GM23338 (cell line): ENCODE measurements around the gene ITGA4. TPM values are rescaled to one million over a fixed set of nuclear protein-coding genes. Genes with fewer than 3 reads are reported as not detected.

ENCODE experiments used
- ATAC-seq: fragments of 200-7000 bp; cut with Tn5 transposase; 3 replicates; pipeline ENCODE4 v1.9.1; 2020
- DNase-seq: peaks from one replicate; pipeline ENCODE4 v3.0.0-alpha.2; 2015; ENCODE audit warnings: low spot score
- H2AFZ ChIP-seq: fragments of 200-600 bp; sonication (generic); 2 replicates; pipeline ENCODE4 v1.8.0; 2016; ENCODE audit warnings: antibody characterized with exemption, mild to moderate bottlenecking, moderate library complexity
- H3F3A ChIP-seq: fragments of 200-600 bp; sonication (generic); replicated peaks from 2 replicates; pipeline ENCODE4 v1.8.0; 2017; ENCODE audit warnings: antibody characterized with exemption, mixed run types, low read depth
- H3K27ac ChIP-seq: fragments of 200-600 bp; sonication (generic); 2 replicates; pipeline ENCODE4 v1.6.1; 2016; ENCODE audit warnings: low read depth
- H3K27me3 ChIP-seq: fragments of 200-600 bp; sonication (generic); 2 replicates; pipeline ENCODE4 v1.8.0; 2016; ENCODE audit warnings: mild to moderate bottlenecking, mixed run types, moderate library complexity; ENCODE audit not compliant: insufficient read depth
- H3K36me3 ChIP-seq: fragments of 200-600 bp; sonication (generic); 2 replicates; pipeline ENCODE4 v1.8.0; 2016; ENCODE audit warnings: mild to moderate bottlenecking; ENCODE audit not compliant: insufficient read depth
- H3K4me1 ChIP-seq: fragments of 200-600 bp; sonication (generic); 2 replicates; pipeline ENCODE4 v1.8.0; 2016; ENCODE audit warnings: mild to moderate bottlenecking, moderate library complexity; ENCODE audit not compliant: insufficient read depth
- H3K4me2 ChIP-seq: fragments of 200-600 bp; sonication (generic); 2 replicates; pipeline ENCODE4 v1.7.1; 2017; ENCODE audit warnings: mixed run types
- H3K4me3 ChIP-seq: fragments of 200-600 bp; sonication (generic); 2 replicates; pipeline ENCODE4 v1.6.1; 2016; ENCODE audit warnings: mixed run types
- H3K79me2 ChIP-seq: fragments of 200-600 bp; sonication (generic); replicated peaks from 2 replicates; pipeline ENCODE4 v1.8.0; 2017; ENCODE audit warnings: mild to moderate bottlenecking; ENCODE audit not compliant: insufficient read depth
- H3K9me2 ChIP-seq: fragments of 200-600 bp; sonication (generic); 2 replicates; pipeline ENCODE4 v1.8.0; 2017; ENCODE audit not compliant: insufficient read depth
- H4K20me1 ChIP-seq: fragments of 200-600 bp; sonication (generic); replicated peaks from 2 replicates; pipeline ENCODE4 v1.8.0; 2017; ENCODE audit warnings: mild to moderate bottlenecking; ENCODE audit not compliant: insufficient read depth
- H3K27ac Mint-ChIP-seq: 2 replicates; pipeline ENCODE4 v1.8.0; 2020; ENCODE audit warnings: inconsistent platforms, mild to moderate bottlenecking, moderate library complexity, mixed read lengths
- H3K27me3 Mint-ChIP-seq: 3 replicates; pipeline ENCODE4 v1.8.0; 2022; ENCODE audit warnings: low read depth, mild to moderate bottlenecking, moderate library complexity, mixed read lengths, inconsistent platforms; ENCODE audit not compliant: insufficient read depth, poor library complexity
- H3K36me3 Mint-ChIP-seq: 3 replicates; pipeline ENCODE4 v1.8.0; 2021; ENCODE audit warnings: low read depth, mild to moderate bottlenecking, inconsistent platforms, moderate library complexity, mixed read lengths
- H3K4me1 Mint-ChIP-seq: 3 replicates; pipeline ENCODE4 v1.8.0; 2020; ENCODE audit warnings: mild to moderate bottlenecking, inconsistent platforms, mixed read lengths
- H3K4me3 Mint-ChIP-seq: 3 replicates; pipeline ENCODE4 v1.8.0; 2021; ENCODE audit warnings: moderate library complexity, mild to moderate bottlenecking, inconsistent platforms, mixed read lengths
- H3K9me3 Mint-ChIP-seq: 3 replicates; pipeline ENCODE4 v1.8.0; 2020; ENCODE audit warnings: moderate library complexity, mild to moderate bottlenecking, inconsistent platforms, mixed read lengths
- CREB1 ChIP-seq: fragments of 250-450 bp; sonication (Bioruptor Pico); IDR thresholded peaks from 2 replicates; pipeline ENCODE4 v1.5.0; 2020; ENCODE audit warnings: low read depth, mild to moderate bottlenecking, moderate library complexity
- EZH2 ChIP-seq: fragments of 200-600 bp; sonication (generic); IDR thresholded peaks from one replicate; pipeline ENCODE4 v1.8.0; 2017; ENCODE audit warnings: antibody characterized with exemption, mild to moderate bottlenecking, low read depth; ENCODE audit not compliant: unreplicated experiment
- EZH2phosphoT487 ChIP-seq: fragments of 200-600 bp; sonication (generic); IDR thresholded peaks from one replicate; pipeline ENCODE4 v1.8.1; 2018; ENCODE audit warnings: antibody characterized with exemption; ENCODE audit not compliant: unreplicated experiment
- JUNB ChIP-seq: IDR thresholded peaks from one replicate; pipeline ENCODE4 v1.6.1; 2016; ENCODE audit warnings: antibody characterized with exemption; ENCODE audit not compliant: unreplicated experiment
- NANOG ChIP-seq: IDR thresholded peaks from 2 replicates; pipeline ENCODE4 v1.6.1; 2016; ENCODE audit warnings: antibody characterized with exemption, borderline replicate concordance
- POLR2AphosphoS5 ChIP-seq: IDR thresholded peaks from 2 replicates; pipeline ENCODE4 v1.6.1; 2016; ENCODE audit warnings: antibody characterized with exemption, low read depth
- STAT1 ChIP-seq: IDR thresholded peaks from one replicate; pipeline ENCODE4 v1.6.1; 2016; ENCODE audit warnings: antibody characterized with exemption; ENCODE audit not compliant: unreplicated experiment
- ZNF114 ChIP-seq: fragments of 250-450 bp; sonication (Bioruptor Pico); IDR thresholded peaks from 2 replicates; pipeline ENCODE4 v1.5.0; 2020; ENCODE audit warnings: mild to moderate bottlenecking, moderate library complexity
- ZNF331 ChIP-seq: fragments of 250-450 bp; sonication (Bioruptor Pico); IDR thresholded peaks from 2 replicates; pipeline ENCODE4 v1.5.0; 2020; ENCODE audit warnings: low read depth, mild to moderate bottlenecking, moderate library complexity
- polyA plus RNA-seq: library from polyadenylated mRNA; unstranded; fragments of >200 nt; fragmentation: Nextera tagmentation; extraction: Ambion mirVana; gene quantifications from 2 replicates; pipeline ENCODE4 v1.2.1, GENCODE V29; 2016
- total RNA-seq: library from RNA; depleted of rRNA; stranded (reverse); fragments of >200 nt; shearing (Covaris generic); gene quantifications from 2 replicates; pipeline ENCODE4 v1.2.3, GENCODE V29; 2014
- TF ChIP-seq, protein P1 (sequence below): IDR thresholded peaks from 2 replicates; pipeline ENCODE4 v1.6.1; 2016; ENCODE audit warnings: antibody characterized with exemption
- TF ChIP-seq, protein P2 (sequence below), 2 experiments: fragments of 200-600 bp in 1 of 2; sonication (generic) in 1 of 2; conservative IDR thresholded peaks; 2 replicates each; pipeline versions ENCODE4 v1.5.1 to v1.6.1; 2016 to 2017; ENCODE audit warnings: antibody characterized with exemption in 2 of 2, low read depth in 2 of 2, mild to moderate bottlenecking in 2 of 2, moderate library complexity in 1 of 2
- TF ChIP-seq, protein P3 (sequence below): IDR thresholded peaks from one replicate; pipeline ENCODE4 v1.6.1; 2018; ENCODE audit warnings: antibody characterized with exemption; ENCODE audit not compliant: unreplicated experiment
- TF ChIP-seq, protein P4 (sequence below): fragments of 250-450 bp; sonication (Bioruptor Pico); IDR thresholded peaks from 2 replicates; pipeline ENCODE4 v1.5.0; 2020; ENCODE audit warnings: mild to moderate bottlenecking, moderate library complexity

The ITGA4 gene
- total and polyA plus RNA-seq, 2 experiments from 2014 or later = 1.2 to 4.6 TPM

DNA sequence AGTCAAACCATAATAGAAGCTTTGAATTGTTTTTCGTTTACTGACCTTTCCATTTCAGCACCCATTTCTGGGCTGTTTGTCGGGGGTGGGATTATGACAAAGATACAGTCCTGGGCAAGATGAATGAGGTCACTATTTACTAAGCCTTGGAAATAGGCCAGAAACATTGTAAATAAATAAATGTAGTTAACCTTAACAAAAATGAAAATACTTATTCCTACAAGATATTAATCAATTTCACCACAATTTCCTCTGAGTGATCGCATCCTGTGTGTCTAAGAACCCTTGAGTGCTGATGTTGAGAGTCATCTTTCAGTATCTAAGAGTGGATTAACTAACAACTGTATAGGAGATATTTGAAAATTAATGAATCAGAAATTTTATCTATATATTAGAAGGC lies 14.0 kb downstream of the ITGA4 start:
- peaks cover 7% of the 10 kb centered on the region; the same call in 1 of the 2 replicates for H3K4me1 ChIP-seq
- no peaks in the 10 kb centered on the region for H3K36me3 Mint-ChIP-seq
- H3K4me2 ChIP-seq = no peak overlapping the region
- no peak overlapping the region for H3K27ac Mint-ChIP-seq
- H4K20me1 ChIP-seq = no peaks in the 10 kb centered on the region
- H3K36me3 ChIP-seq = no peaks in the 10 kb centered on the region
- ATAC-seq (no peak), DNase-seq (no peak)
- peaks cover 10% of the 10 kb centered on the region; the same call in 2 of the 3 replicates for H3K4me1 Mint-ChIP-seq
- H3K27ac ChIP-seq = no peak overlapping the region
- H3K79me2 ChIP-seq = no peaks in the 10 kb centered on the region
- no peaks in the 10 kb centered on the region for H3K27me3 ChIP-seq
- H3K9me3 Mint-ChIP-seq = no peaks in the 10 kb centered on the region
- TF ChIP-seq POLR2AphosphoS5 = no peak
- TF ChIP-seq ZNF114 (CRISPR knock-in tag) = no peak
- no peak for TF ChIP-seq EZH2phosphoT487
- TF ChIP-seq, protein P1, sequence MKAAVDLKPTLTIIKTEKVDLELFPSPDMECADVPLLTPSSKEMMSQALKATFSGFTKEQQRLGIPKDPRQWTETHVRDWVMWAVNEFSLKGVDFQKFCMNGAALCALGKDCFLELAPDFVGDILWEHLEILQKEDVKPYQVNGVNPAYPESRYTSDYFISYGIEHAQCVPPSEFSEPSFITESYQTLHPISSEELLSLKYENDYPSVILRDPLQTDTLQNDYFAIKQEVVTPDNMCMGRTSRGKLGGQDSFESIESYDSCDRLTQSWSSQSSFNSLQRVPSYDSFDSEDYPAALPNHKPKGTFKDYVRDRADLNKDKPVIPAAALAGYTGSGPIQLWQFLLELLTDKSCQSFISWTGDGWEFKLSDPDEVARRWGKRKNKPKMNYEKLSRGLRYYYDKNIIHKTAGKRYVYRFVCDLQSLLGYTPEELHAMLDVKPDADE = no peak
- no peak for TF ChIP-seq NANOG
- TF ChIP-seq, protein P2, sequence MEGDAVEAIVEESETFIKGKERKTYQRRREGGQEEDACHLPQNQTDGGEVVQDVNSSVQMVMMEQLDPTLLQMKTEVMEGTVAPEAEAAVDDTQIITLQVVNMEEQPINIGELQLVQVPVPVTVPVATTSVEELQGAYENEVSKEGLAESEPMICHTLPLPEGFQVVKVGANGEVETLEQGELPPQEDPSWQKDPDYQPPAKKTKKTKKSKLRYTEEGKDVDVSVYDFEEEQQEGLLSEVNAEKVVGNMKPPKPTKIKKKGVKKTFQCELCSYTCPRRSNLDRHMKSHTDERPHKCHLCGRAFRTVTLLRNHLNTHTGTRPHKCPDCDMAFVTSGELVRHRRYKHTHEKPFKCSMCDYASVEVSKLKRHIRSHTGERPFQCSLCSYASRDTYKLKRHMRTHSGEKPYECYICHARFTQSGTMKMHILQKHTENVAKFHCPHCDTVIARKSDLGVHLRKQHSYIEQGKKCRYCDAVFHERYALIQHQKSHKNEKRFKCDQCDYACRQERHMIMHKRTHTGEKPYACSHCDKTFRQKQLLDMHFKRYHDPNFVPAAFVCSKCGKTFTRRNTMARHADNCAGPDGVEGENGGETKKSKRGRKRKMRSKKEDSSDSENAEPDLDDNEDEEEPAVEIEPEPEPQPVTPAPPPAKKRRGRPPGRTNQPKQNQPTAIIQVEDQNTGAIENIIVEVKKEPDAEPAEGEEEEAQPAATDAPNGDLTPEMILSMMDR (conservative IDR thresholded peaks at IDR 0.05; ENCODE audit: low read depth in 2 of 2) = no peak
- no peak for TF ChIP-seq ZNF331
- no peak for TF ChIP-seq STAT1
- TF ChIP-seq, protein P3, sequence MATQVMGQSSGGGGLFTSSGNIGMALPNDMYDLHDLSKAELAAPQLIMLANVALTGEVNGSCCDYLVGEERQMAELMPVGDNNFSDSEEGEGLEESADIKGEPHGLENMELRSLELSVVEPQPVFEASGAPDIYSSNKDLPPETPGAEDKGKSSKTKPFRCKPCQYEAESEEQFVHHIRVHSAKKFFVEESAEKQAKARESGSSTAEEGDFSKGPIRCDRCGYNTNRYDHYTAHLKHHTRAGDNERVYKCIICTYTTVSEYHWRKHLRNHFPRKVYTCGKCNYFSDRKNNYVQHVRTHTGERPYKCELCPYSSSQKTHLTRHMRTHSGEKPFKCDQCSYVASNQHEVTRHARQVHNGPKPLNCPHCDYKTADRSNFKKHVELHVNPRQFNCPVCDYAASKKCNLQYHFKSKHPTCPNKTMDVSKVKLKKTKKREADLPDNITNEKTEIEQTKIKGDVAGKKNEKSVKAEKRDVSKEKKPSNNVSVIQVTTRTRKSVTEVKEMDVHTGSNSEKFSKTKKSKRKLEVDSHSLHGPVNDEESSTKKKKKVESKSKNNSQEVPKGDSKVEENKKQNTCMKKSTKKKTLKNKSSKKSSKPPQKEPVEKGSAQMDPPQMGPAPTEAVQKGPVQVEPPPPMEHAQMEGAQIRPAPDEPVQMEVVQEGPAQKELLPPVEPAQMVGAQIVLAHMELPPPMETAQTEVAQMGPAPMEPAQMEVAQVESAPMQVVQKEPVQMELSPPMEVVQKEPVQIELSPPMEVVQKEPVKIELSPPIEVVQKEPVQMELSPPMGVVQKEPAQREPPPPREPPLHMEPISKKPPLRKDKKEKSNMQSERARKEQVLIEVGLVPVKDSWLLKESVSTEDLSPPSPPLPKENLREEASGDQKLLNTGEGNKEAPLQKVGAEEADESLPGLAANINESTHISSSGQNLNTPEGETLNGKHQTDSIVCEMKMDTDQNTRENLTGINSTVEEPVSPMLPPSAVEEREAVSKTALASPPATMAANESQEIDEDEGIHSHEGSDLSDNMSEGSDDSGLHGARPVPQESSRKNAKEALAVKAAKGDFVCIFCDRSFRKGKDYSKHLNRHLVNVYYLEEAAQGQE = no peak
- TF ChIP-seq EZH2 = no peak
- TF ChIP-seq, protein P4, sequence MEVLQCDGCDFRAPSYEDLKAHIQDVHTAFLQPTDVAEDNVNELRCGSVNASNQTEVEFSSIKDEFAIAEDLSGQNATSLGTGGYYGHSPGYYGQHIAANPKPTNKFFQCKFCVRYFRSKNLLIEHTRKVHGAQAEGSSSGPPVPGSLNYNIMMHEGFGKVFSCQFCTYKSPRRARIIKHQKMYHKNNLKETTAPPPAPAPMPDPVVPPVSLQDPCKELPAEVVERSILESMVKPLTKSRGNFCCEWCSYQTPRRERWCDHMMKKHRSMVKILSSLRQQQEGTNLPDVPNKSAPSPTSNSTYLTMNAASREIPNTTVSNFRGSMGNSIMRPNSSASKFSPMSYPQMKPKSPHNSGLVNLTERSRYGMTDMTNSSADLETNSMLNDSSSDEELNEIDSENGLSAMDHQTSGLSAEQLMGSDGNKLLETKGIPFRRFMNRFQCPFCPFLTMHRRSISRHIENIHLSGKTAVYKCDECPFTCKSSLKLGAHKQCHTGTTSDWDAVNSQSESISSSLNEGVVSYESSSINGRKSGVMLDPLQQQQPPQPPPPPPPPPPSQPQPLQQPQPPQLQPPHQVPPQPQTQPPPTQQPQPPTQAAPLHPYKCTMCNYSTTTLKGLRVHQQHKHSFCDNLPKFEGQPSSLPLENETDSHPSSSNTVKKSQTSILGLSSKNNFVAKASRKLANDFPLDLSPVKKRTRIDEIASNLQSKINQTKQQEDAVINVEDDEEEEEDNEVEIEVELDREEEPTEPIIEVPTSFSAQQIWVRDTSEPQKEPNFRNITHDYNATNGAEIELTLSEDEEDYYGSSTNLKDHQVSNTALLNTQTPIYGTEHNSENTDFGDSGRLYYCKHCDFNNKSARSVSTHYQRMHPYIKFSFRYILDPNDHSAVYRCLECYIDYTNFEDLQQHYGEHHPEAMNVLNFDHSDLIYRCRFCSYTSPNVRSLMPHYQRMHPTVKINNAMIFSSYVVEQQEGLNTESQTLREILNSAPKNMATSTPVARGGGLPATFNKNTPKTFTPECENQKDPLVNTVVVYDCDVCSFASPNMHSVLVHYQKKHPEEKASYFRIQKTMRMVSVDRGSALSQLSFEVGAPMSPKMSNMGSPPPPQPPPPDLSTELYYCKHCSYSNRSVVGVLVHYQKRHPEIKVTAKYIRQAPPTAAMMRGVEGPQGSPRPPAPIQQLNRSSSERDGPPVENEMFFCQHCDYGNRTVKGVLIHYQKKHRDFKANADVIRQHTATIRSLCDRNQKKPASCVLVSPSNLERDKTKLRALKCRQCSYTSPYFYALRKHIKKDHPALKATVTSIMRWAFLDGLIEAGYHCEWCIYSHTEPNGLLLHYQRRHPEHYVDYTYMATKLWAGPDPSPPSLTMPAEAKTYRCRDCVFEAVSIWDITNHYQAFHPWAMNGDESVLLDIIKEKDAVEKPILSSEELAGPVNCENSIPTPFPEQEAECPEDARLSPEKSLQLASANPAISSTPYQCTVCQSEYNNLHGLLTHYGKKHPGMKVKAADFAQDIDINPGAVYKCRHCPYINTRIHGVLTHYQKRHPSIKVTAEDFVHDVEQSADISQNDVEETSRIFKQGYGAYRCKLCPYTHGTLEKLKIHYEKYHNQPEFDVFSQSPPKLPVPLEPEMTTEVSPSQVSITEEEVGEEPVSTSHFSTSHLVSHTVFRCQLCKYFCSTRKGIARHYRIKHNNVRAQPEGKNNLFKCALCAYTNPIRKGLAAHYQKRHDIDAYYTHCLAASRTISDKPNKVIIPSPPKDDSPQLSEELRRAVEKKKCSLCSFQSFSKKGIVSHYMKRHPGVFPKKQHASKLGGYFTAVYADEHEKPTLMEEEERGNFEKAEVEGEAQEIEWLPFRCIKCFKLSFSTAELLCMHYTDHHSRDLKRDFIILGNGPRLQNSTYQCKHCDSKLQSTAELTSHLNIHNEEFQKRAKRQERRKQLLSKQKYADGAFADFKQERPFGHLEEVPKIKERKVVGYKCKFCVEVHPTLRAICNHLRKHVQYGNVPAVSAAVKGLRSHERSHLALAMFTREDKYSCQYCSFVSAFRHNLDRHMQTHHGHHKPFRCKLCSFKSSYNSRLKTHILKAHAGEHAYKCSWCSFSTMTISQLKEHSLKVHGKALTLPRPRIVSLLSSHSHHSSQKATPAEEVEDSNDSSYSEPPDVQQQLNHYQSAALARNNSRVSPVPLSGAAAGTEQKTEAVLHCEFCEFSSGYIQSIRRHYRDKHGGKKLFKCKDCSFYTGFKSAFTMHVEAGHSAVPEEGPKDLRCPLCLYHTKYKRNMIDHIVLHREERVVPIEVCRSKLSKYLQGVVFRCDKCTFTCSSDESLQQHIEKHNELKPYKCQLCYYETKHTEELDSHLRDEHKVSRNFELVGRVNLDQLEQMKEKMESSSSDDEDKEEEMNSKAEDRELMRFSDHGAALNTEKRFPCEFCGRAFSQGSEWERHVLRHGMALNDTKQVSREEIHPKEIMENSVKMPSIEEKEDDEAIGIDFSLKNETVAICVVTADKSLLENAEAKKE = no peak
- no peak for TF ChIP-seq CREB1
- TF ChIP-seq JUNB = no peak
- no peak overlapping the region for H3K4me3 Mint-ChIP-seq
- no peaks in the 10 kb centered on the region for H3K27me3 Mint-ChIP-seq
- H2AFZ ChIP-seq = no peak overlapping the region
- H3F3A ChIP-seq = no peaks in the 10 kb centered on the region
- H3K4me3 ChIP-seq = no peak overlapping the region
- H3K9me2 ChIP-seq = no peaks in the 10 kb centered on the region
